Loucy (cell line): ENCODE data around the gene EEPD1.

Experiments used
- H2AFZ ChIP-seq: fragments of 200-600 bp; sonication (generic); 2 replicates; pipeline ENCODE4 v1.6.0; 2016; ENCODE audit warnings: antibody characterized with exemption, mild to moderate bottlenecking, low read length, moderate library complexity
- H3F3A ChIP-seq: fragments of 200-600 bp; 2 replicates; pipeline ENCODE4 v1.6.0; 2016; ENCODE audit warnings: antibody characterized with exemption, low read depth, mild to moderate bottlenecking
- H3K27me3 ChIP-seq: fragments of 200-600 bp; sonication (generic); 2 replicates; pipeline ENCODE4 v1.6.1; 2014; ENCODE audit warnings: low read length, mild to moderate bottlenecking; ENCODE audit not compliant: insufficient read depth, poor library complexity, severe bottlenecking
- H3K36me3 ChIP-seq: fragments of 200-600 bp; sonication (generic); 2 replicates; pipeline ENCODE4 v1.6.1; 2016; ENCODE audit warnings: low read length; ENCODE audit not compliant: insufficient read depth
- H3K4me1 ChIP-seq: fragments of 200-600 bp; sonication (generic); 2 replicates; pipeline ENCODE4 v1.5.1; 2014; ENCODE audit warnings: low read length, mild to moderate bottlenecking; ENCODE audit not compliant: insufficient read depth, poor library complexity, severe bottlenecking
- H3K4me2 ChIP-seq: fragments of 200-600 bp; sonication (generic); 2 replicates; pipeline ENCODE4 v1.6.0; 2014; ENCODE audit warnings: antibody characterized with exemption, low read length, low read depth, mild to moderate bottlenecking; ENCODE audit not compliant: poor library complexity, severe bottlenecking
- H3K4me3 ChIP-seq: fragments of 200-600 bp; sonication (generic); 2 replicates; pipeline ENCODE4 v1.5.1; 2014; ENCODE audit warnings: low read length, mild to moderate bottlenecking, mixed read lengths; ENCODE audit not compliant: poor library complexity, severe bottlenecking
- H3K79me2 ChIP-seq: fragments of 200-600 bp; sonication (generic); 2 replicates; pipeline ENCODE4 v1.6.1; 2014; ENCODE audit warnings: low read length; ENCODE audit not compliant: insufficient read depth
- H3K9ac ChIP-seq: fragments of 200-600 bp; sonication (generic); 2 replicates; pipeline ENCODE4 v1.6.0; 2014; ENCODE audit warnings: mild to moderate bottlenecking, low read depth, low read length, moderate library complexity; ENCODE audit not compliant: poor library complexity, severe bottlenecking
- H3K9me2 ChIP-seq: fragments of 200-600 bp; sonication (generic); replicated peaks from 2 replicates; pipeline ENCODE4 v1.6.1; 2016; ENCODE audit warnings: low read depth, low read length, mixed read lengths
- H3K9me3 ChIP-seq: fragments of 200-600 bp; sonication (generic); 2 replicates; pipeline ENCODE4 v1.6.1; 2014; ENCODE audit warnings: mild to moderate bottlenecking, antibody characterized with exemption, low read length, low read depth; ENCODE audit not compliant: insufficient read depth
- H4K20me1 ChIP-seq: fragments of 200-600 bp; sonication (generic); 2 replicates; pipeline ENCODE4 v1.6.0; 2014; ENCODE audit warnings: antibody characterized with exemption, low read length, mild to moderate bottlenecking; ENCODE audit not compliant: insufficient read depth, poor library complexity, severe bottlenecking
- CTCF ChIP-seq: fragments of 200-600 bp; sonication (generic); conservative IDR thresholded peaks from 2 replicates; pipeline ENCODE4 v1.5.1; 2014; ENCODE audit warnings: mild to moderate bottlenecking, antibody characterized with exemption, low read length
- EZH2phosphoT487 ChIP-seq: fragments of 200-600 bp; IDR thresholded peaks from 2 replicates; pipeline ENCODE4 v1.6.1; 2018; ENCODE audit warnings: antibody characterized with exemption, mild to moderate bottlenecking, moderate library complexity, borderline replicate concordance

The EEPD1 gene

DNA sequence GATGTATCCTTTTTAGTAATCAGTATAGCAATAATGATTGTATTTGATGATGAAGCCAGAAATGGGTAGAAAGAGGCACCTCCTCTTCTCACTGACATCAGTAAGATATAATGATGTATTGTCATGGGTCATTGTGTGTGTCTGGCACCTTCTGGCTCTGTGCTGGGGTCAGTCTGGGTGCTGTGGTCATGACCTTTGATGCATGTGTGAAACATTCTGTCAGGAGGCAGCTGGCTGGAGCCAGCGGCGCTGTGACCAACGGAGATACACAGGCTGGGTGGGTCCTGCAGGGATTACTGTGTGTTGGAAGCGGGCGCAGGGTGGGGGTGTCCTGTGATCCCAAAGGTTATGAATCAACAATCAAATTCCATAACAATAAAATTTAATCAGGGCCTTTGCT is 35.2 kb downstream of the EEPD1 start:
- Histone ChIP-seq H3K4me3 (no peak overlapping the region), H3K4me1 (peaks cover 15% of the 10 kb centered on the region), H3K9me2 (no peaks in the 10 kb centered on the region), H3K9me3 (no peaks in the 10 kb centered on the region), H2AFZ (no peak overlapping the region), H3K9ac (no peak overlapping the region), H3F3A (no peaks in the 10 kb centered on the region), H3K79me2 (no peaks in the 10 kb centered on the region; the same call in 1 of the 2 replicates), H3K27me3 (no peaks in the 10 kb centered on the region), H3K36me3 (no peaks in the 10 kb centered on the region), H4K20me1 (no peaks in the 10 kb centered on the region), H3K4me2 (no peak overlapping the region)
- TF ChIP-seq CTCF (no peak), EZH2phosphoT487 (no peak)

DNA sequence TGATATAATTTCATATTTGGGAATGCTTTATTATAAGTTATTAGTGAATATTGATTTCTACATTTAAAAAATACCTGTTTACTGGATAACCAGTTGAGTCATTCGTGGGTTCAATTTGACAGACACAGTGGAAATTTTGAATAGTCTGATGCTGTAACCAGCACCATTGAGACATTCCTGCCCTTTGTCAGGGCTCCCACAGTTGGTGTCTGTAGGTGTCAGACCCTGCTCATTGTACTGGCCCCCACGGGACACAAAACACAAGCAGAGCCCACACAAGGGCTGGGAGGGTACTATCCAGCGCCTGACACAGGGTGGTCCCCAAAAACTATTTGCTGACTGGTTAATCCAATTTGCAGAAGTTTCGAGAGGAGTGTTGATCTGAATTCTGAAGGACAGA is 35.9 kb downstream of the EEPD1 start:
- H3F3A ChIP-seq: no peaks in the 10 kb centered on the region
- H3K4me1 ChIP-seq: peaks cover 15% of the 10 kb centered on the region
- H3K27me3 ChIP-seq: no peaks in the 10 kb centered on the region
- H3K4me3 ChIP-seq: no peak overlapping the region
- no peak overlapping the region for H3K4me2 ChIP-seq
- no peaks in the 10 kb centered on the region; the same call in 1 of the 2 replicates for H3K79me2 ChIP-seq
- no peaks in the 10 kb centered on the region for H4K20me1 ChIP-seq
- no peaks in the 10 kb centered on the region for H3K9me2 ChIP-seq
- H3K36me3 ChIP-seq: no peaks in the 10 kb centered on the region
- no peak for TF ChIP-seq EZH2phosphoT487
- no peak for TF ChIP-seq CTCF
- H3K9ac ChIP-seq: no peak overlapping the region
- no peaks in the 10 kb centered on the region for H3K9me3 ChIP-seq
- no peak overlapping the region for H2AFZ ChIP-seq

- no peak overlapping the region for H2AFZ ChIP-seq
- no peaks in the 10 kb centered on the region for H3K9me3 ChIP-seq
- no peaks in the 10 kb centered on the region for H3K36me3 ChIP-seq
- no peak for TF ChIP-seq CTCF
- H3K79me2 ChIP-seq: no peaks in the 10 kb centered on the region; the same call in 1 of the 2 replicates
- H3F3A ChIP-seq: no peaks in the 10 kb centered on the region
- peaks cover 15% of the 10 kb centered on the region for H3K4me1 ChIP-seq
- H3K9ac ChIP-seq: no peak overlapping the region
- no peaks in the 10 kb centered on the region for H4K20me1 ChIP-seq
- H3K4me3 ChIP-seq: no peak overlapping the region
- H3K9me2 ChIP-seq: no peaks in the 10 kb centered on the region
- no peak overlapping the region for H3K4me2 ChIP-seq
- H3K27me3 ChIP-seq: no peaks in the 10 kb centered on the region
These were observed 37.6 kb downstream of the EEPD1 start for GRCh38 chr7:36190447-36191291.
